ENCODE results near the gene ACAD11.

GRCh38 chr3:132592216-132592615 lies 67.4 kb downstream of the ACAD11 start:
- TF ChIP-seq GATA2 (IDR thresholded peaks at IDR 0.05; ENCODE audit: low read depth, low read length) (no peak), GATA3 (IDR thresholded peaks at IDR 0.05; ENCODE audit: low read depth, low read length) (no peak)

Measured in SH-SY5Y (cell line).